Activated CD8-positive, alpha-beta memory T cell treated with anti-CD3 and anti-CD28 coated beads, Interleukin-2, amount 50 U/mL, for 1 hour (primary cell): ENCODE results near the gene IFNLR1.

Source experiments
- DNase-seq: peaks from one replicate; pipeline ENCODE4 v3.0.0-alpha.2; 2020; ENCODE audit errors: extremely low read depth

IFNLR1 gene

DNA sequence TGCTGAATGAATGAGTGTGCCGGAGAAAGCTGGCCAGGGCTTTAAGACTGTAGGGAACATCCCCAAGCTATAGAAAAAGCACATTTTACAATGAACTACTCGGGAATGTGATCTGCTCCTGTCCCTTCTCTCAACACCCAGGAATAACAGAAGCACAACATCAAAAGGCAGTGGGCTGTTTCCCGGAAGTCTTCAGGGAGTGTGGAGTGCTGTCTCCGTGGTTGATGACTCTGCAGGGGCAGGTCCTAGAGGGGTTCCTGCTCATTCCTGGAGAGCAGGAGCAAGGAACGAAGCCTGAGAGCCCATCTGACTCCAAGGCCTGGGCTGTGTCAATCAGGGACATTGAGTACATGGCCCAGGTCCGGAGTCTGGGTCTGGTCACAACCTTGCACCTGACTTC lies 39.3 kb downstream of the IFNLR1 start:
- no peak for DNase-seq

DNA sequence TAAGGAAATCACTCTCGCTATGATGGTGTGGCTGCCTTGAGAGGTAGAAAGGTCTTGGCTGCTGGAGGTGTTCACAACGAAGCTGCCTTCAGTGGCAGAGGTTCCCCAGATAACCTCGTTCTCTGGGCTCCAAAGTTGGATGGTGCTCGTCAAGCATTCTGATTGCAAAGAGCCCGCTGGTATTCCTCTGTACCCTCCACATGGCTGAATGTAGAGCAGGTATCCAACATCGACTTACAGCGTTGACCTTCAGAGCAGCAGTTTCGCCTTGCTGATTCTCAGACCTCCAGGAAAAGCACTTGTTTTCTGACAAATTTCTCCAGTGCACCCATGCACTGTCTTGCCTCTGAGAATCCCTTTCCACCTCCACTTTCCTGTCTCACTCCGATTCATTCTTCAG lies 39.9 kb downstream of the IFNLR1 start:
- DNase-seq, result no peak

DNA sequence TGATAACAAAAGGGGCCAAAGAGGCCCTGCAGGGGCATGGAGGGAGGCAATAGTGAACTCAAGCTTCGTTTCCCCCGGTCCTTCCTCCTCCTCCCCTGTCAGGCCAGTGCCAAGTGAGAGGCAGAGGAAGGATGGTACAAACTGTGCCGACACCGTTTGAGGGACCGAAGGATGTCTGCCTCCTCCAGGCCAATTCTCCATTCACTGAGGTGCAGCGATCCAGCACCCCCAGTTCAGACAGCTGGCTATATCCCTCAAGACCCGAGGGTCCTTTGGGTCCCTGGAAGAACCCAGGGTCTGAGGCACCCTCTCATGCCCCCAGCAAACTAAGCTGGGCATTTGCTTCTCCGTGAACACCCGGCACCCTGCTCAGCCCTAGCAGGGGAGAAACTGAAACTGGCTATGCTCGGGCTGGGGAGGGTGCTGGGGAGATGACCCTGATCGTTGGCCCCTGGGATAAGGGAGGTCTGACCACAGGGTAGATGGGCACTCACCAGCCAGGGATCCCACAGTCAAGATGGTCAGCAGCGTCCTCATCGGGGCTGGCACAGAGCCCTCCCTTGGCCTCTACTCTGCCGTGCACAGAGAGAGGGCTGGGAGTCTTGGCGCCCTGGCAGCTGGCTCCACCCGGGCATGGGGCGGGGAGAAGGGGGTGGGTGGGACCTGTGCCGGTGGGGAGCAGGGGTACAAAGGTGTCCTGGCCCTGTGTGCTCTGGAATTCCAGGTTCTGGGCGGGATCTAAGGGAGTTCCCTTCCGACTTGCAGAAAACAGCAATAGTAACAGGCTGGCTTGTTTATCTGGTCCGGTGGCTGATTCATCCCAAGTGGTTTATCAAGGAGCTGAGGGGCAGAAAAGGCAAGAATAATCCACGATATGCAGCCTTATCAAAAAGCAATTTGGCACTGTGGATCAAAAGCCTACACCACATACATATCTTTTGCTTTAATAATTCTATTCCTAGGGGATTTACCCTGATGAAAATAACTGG lies 44.2 kb downstream of the IFNLR1 start, which contains the start of gene IL22RA1:
TSS of gene IL22RA1 (minus strand) at position 595 of the 989 bp plus-strand sequence. CDS start at position 537, 58 bp downstream.
- no peak for DNase-seq

DNA sequence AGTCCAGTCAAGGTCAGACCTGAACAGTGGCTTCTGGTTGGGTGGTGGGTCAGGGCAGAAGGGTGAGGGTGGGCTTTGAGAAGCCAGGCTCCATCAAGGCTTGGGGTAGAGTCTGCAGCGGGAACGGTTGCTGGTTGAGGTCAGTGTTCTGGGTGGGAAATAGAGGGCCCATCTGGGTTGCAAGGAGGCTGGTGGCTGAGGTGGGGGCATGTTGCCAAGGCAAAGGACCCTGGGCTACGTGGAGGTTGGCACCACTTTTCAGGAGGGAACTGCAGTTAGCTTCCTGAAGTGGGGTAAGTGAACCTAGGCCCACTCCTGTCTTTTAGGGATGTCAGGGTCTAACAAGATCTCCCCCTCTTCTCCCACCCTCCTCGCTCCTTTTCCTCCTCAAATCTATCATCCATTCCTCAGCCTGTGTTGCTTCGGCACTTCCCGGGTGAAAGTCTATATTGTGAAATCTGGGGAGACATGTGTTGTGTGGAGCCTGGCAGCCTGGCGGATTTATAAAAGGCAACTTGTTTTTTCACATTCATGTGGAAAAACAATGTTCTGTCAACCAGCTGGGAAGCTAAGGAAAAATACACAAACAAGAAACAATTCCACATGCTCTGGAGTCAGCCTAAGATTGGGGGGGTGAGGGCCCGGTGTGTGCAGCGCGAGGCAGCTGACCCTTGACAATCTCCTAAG lies 45.6 kb downstream of the IFNLR1 start:
- DNase-seq, result no peak

DNA sequence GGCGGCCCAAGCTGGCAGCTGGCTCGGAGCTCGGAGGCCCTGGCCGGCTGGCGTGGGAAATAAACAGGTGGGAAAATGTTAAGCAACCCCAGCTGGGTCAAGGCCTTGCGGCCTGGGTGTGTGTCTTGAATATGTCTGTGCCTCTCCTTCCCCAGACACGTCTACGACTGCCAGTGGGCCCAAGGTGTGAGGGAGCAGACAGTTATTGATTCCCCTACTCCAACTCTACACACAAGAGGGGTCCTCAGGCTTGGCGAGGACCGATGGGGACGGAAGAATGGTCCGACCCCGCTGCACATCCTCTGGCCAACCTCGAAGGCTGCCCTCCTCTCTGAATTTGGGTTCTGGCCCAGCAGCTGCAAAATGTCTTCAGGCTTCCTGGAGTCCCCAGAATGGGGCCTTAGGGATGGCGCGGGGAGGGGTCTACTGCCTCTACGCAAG lies 46.3 kb downstream of the IFNLR1 start:
- DNase-seq, result no peak

DNA sequence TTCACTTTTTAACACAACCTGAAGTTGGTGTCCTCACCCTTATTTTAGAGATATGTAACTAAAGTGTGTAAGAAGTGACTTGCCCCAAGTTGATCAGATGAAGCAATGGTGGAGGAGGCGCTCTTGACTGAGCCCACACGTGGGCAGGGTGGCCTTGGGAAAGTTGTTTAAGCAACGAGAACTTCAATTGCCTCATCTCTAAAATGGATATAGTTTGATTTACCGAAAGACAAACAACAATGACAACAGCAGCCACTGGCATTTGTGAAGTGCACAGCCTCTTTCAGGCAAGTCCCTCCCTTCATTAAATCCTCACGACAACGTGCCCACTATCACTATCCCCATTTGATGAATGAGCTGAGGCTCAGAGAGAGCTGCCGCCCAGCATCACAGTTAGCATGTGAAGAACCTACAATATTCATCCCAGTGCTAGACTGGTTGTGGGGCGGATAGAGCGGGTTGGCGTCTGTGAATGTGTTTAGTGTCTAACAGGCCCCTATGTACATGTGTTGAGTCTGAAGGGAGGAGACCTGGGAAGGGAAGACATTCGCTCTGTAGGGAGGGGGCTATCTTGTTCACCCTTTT lies 47.2 kb downstream of the IFNLR1 start:
- no peak for DNase-seq

DNA sequence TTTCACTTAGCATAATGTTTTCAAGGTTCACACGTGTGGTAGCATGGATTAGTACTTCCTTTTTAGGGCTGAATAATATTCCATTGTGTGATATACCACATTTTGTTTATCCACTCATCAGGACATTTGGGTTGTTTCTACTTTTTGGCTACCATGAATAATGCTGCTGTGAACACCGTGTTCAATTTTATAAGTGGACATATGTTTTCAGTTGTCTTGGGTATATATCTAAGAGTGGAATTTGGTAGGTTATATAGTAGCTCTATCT lies 47.9 kb downstream of the IFNLR1 start:
- DNase-seq, result no peak

DNA sequence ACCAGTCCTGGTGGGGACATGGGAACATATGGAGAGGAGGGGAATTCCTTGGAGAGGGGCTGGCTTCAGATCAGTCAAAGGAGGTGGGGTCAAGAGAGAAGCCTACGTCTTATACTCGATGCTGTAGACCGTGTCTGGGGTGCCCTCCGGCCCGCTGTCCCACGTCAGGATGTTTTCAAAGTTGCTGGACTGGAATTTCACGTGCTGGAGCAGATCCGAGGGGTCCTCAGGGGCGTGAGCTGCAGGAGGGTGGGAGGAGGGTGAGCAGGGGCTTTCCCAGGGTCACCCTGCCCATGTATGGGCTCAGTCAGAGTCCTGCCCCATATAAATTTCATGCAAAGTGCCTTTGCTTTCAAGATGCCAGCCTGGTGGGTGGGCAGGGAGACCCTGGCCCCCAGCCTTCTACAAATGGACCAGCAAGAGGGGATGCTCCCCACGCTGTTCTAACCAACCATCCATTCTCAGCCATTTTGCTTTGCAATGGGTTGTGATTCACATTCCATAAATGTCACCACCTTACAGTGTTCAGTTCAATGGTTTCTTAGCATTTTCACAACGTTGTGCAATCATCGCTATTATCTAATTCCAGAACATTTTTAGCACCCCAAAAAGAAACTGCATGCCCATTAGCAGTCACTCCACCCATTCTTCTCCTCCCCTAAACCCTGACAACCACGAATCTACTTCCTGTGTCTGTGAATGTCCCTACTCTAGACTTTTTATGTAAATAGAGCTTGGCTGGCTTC lies 48.4 kb downstream of the IFNLR1 start:
- DNase-seq, result no peak

DNA sequence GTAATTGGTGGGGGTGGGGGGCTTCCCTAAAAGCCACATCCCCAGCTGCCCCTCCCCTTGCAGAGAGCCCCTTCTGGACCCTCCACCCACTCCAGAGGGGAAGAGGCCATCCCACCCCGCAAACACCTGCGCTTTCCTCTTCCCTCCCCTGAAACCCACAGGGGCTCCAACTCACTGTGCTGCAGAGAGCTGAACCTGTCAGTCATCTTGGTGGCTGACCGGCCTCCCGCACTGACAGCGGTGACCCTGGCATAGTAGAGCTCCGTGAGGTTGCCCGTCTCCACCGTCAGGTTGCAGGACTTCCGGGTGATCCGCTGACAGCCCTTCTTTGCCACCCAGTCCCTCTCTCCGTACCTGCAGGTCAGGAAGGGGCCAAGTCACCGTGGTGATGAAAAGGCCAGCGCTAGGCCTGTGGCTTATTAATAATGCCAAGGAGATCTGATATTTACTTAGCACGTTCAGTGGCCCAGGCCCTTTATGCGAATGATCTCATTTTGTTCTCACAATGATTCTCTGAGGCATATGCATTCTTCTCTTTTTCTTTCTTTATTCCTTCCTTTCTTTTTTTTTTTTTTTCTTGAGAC lies 50.0 kb downstream of the IFNLR1 start:
- DNase-seq, result no peak

DNA sequence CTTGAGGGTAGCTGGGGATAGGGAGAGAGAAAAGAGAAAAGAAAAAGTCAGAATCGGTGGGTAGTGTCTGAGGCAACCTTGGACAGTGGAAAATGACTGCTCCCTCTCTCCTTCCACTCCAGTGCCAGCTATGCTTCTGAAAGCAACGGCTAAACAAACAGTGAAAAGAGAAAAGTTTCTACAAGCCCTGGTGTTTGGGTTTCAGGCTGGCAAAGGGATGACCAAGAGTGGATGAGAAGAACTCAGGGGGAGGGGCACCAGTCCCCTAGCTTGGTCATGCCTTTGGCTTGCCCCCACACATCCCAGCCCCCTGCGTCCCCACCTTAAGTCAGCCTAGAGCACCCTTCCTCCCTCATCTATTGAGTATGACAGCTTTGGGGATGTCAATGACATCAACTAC lies 52.7 kb downstream of the IFNLR1 start:
- no peak for DNase-seq

DNA sequence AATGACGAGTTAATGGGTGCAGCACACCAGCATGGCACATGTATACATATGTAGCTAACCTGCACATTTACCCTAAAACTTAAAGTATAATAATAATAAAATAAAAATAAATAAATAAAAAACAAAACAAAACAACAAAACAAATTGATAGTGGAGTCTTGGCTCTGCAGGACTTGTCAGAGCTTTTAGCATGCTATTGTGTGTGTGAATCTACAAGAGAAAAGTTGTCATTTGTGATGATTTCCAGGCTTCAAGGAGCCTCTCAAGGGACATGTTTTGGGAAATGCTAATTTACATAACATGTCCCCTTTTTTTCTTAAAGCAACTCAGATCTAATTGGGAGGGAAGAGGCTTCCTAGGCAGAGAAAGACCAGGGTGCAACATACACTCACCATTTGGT lies 53.3 kb downstream of the IFNLR1 start:
- DNase-seq, result no peak

DNA sequence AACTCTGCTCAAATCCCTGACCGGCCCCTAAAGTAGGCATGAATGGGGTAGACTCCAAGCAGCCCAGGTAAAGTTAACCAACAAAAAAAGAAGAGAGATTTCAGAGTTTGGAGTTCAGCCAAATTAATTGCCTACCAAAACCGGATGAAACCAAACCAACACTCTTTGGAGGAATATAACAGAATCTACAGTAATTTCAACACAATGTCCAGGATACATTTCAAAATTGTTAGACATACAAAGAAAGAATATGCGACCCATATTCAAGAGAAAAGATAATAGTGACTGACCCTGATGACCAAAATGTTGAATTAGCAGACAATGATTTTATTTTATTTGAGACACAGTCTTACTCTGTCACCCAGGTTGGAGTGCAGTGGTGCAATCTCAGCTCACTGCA lies 56.7 kb downstream of the IFNLR1 start:
- DNase-seq, result no peak

DNA sequence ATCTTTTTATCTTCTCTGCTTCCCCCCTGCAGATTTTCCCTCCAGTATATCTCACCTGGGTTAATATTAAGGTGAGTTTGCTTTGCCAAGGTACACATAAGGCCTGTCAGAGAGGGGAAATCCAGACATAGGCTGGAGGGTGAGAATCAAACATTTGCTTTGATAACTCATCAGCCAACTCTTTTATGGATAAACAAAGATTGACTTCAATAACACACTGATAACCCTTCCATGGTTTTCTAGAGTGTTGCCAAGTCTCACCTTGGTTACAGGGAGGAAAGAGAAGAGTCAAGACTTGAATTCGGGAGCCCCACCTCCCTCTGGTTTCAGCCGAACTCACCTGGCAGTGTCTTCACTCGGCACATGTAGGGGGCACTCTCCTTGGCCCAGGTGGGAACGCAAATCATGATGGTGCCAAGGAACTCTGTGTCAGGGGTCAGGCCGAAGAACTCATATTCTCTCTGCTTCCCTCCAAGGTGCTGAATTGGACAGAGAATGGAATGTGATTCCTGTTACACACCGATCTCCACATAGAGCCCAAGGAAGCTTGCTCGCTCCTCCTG lies 59.2 kb downstream of the IFNLR1 start:
- no peak for DNase-seq

DNA sequence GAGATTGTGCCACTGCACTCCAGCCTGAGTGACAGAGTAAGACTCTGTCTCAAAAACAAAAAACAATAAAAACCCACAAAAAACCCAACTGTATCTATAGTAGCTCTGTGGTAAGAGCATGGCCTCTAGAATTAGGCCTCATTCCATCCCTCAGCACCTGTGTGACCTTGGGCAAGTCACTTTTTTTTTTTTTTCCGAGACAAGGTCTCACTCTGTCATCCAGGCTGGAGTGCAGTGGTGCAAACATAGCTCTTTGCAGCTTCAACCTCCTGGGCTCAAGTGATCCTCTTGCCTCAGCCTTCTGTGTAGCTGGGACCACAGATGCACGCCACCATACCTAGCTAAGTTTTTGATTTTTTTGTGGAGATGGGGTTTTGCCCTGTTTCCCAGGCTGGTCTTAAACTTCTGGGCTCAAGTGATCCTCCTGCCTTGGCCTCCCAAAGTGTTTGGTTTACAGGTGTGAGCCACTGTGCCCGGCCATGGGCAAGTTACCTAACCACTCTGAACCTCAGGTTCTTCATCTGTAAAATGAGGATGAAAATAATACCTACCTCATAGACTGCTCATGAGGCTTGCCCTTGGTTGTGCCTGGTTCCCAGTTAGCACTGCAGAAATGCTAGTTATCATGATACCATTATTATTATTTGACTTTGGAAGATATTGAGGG lies 59.8 kb downstream of the IFNLR1 start:
- DNase-seq, result no peak

DNA sequence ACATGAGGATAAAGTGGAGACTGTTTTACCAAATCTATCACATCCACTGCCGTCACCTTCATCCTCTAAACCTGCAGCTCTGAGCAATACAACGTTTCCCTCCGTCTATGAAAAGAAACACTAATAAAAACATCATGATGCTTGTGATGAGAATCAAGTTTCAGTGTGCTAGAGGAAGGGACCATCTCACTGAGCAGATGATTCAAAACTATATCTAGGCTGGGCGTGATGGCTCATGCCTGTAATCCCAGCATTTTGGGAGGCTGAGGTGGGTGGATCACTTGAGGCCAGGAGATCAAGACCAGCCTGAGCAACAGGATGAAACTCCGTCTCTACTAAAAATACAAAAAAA lies 60.4 kb downstream of the IFNLR1 start:
- DNase-seq, result no peak

DNA sequence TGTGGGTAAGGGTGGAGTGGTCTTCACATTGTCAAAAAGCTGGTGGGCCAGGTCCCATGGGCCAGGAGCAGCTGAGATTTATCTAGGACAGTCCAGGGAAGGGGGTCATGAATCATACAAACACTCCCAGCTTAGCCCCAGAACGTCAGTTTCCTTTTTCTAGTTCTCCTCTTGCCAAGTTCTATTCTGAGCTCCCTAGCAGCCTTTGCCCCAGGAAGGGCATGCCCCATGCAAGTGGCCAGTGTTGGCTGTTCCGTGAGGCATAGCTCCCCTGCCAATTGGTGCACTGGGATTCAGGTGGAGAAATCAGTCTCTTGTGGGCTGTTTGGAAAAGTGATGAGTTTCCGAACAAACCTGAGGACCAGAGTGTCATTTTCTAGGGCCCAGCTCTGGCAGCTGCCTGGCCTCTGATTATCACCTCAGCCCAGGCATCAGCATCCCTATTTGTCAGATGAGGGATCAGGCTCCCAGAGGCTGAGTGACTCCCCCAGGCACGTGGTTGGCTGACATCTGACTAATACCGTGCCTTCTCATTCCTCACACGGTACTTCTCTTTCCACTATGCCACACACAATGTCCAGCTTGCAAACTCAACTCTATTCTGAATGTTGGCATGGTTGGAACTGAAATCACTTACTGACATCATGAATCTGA lies 60.9 kb downstream of the IFNLR1 start:
- no peak for DNase-seq

DNA sequence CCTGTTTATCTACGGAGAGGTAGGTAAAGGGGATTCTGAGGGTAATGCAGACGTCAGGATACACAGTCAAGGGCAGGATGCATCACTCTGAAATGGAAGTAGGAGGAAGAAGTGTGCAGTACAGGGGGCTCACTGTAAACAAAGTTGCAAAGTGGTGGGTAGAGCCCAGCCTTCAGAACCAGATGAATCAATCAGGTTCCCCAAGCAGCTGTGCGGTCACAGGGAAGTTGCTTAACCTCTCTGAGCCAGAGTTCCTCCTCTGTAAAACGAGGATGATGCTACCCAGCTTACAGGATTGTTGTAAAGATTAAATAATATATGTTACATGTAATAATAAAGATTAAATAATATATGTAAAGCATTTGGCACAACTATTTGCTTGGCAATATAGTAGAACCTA lies 61.6 kb downstream of the IFNLR1 start:
- DNase-seq, result no peak

DNA sequence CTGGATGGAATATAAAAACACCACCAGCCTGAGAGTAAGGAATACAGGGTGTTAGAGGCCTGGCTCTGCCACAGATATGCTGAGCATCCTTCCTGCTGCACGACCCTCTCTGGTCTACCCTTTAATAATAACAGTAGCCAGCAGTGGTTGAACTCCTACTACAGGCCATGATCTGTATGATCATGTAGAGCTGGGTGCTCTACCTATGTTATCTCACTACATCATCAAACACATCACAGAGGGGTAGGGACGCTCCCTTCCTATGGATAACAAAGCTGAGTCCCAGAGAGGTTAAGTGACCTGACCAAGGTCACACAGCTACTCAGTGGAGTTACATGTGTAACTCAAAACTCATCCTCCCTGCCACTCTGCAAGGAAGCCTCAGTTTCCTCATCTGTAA lies 62.1 kb downstream of the IFNLR1 start:
- DNase-seq, result no peak

DNA sequence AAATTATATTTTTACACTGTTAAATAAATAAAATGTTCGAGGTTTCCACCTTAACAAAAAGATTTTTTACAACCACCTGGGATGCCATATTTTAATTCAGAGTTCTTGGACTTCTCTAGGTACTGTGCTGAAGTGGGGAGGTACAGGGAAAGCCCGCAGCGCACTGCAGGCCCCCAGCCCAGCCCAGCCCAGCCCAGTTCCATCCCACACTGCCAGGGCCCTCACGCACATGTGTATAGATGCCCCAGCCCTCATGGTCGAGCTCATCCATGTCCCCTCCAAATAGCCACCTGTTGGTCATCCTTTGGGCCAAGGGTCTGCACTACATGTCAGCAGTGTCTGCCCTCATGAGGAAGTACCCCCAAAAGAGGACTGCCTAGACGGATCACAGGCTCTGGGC lies 63.5 kb downstream of the IFNLR1 start:
- no peak for DNase-seq

DNA sequence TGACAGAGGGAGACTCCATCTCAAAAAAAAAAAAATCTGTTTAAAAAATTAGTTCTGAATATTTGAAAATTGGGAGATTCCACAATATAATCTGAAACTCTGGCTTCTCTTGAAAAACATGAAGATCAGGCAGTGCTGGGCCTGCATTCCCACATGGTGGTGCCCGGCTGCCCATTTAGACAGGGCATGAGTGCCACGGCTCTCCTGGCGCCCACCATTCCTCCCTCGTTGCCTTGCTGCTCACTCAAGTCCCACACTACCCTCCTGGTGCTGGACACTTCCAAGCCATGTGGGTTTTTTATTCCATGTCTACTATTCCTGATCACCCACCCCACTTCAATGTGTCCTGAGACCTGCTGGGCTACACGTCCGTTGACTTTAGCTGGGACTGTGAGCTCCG lies 64.3 kb downstream of the IFNLR1 start:
- no peak for DNase-seq
